GM21515 (cell line): ENCODE results near the gene CAP2.
"Not testable (repeated sequence)": the region's sequence is repeated elsewhere in the genome, so short reads cannot be mapped to it uniquely, and the experiment has no call there.

Source experiments
- ATAC-seq: cut with Tn5 transposase; IDR thresholded peaks from one replicate; pipeline ENCODE4 v1.9.1; 2021; ENCODE audit not compliant: unreplicated experiment

The CAP2 gene

GRCh38 chr6:17497535-17498095, 104.2 kb downstream of the CAP2 start:
- no peak for ATAC-seq

GRCh38 chr6:17501442-17501841, 108.0 kb downstream of the CAP2 start:
- no peak for ATAC-seq

- ATAC-seq, result no peak
Measured at GRCh38 chr6:17501982-17502704, 108.7 kb downstream of the CAP2 start.

DNA sequence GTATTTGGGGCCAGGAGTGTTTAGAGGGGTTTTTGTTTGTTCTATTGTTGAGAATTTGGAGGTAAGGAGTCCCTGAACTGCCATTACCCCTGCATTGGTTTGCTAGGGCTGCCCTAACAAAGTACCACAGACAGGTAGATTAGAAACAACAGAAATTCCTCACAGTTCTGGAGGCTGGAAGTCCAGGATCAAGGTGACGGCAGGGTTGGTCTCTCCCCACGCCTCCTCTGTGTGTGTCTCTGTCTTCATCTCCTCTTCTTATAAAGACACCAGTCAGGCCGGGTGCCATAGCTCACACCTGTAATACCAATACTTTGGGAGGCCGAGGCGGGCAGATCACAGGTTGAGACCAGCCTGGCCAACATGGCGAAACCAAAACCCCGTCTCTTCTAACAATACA, 109.7 kb downstream of the CAP2 start:
- ATAC-seq, result no peak

DNA sequence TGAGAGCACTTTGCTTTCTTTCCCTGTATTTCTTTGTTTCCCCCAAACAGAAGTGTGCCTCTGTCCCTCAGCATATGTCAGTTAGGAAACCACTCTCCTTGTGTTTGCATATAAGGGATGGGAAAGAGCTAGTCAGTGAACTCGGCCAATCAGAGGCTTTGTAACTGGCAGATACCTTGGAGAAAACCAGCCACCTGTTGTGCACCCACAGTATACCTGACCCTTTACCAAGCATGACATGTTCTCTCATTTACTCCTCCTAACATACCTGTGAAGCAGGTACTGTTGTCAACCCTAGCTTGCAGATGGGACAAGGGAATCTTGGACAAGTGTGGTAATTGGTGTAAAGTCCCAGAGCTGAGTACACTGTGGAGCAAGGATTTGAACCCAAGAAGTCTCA, 110.6 kb downstream of the CAP2 start:
- ATAC-seq, result no peak

GRCh38 chr6:17505062-17505476, 111.7 kb downstream of the CAP2 start:
- ATAC-seq, result no peak

GRCh38 chr6:17505767-17506280, 112.4 kb downstream of the CAP2 start:
- no peak for ATAC-seq

- no peak for ATAC-seq
Measured at GRCh38 chr6:17506531-17506930, 113.1 kb downstream of the CAP2 start.

DNA sequence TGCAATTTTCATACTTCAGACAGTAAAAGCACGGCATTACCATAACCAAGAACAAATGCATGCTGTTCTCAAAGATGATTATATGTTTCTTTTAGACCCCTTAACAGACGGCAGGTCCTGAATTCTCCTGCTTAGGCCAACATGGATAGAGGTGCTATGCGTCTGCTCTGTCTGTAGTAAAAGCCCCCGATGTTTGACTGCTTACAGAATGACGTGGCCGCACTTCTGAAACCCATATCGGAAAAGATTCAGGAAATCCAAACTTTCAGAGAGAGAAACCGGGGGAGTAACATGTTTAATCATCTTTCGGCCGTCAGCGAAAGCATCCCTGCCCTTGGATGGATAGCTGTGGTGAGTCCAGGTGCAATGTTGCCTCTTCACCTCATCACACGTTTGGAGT, 113.6 kb downstream of the CAP2 start:
- no peak for ATAC-seq

DNA sequence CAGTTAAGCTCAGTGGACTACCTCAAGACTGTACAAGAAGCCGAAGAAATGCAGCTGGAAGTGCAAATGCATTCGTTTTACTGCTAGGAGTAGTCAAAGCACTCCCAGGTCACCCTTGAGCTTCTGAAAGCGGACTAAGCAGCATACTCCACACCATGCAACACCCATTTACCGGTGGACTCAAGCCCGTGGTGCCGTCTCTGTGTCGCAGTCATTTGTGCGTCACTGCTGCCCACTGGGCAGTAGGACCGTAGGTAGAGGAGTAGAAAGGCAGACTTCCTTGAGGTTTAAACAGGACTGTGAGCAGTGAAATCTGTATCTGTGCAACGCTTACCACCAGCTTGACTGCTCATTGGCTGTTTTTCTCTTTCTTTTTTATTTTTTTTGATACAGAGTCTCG, 117.7 kb downstream of the CAP2 start:
- no peak for ATAC-seq

- ATAC-seq, result no peak
Measured at GRCh38 chr6:17511580-17511979, 118.2 kb downstream of the CAP2 start.

GRCh38 chr6:17519120-17519519, 125.7 kb downstream of the CAP2 start:
- ATAC-seq, result no peak

- no peak for ATAC-seq
Measured at GRCh38 chr6:17525637-17526036, 132.2 kb downstream of the CAP2 start.

- no peak for ATAC-seq
Measured at GRCh38 chr6:17527076-17527475, 133.7 kb downstream of the CAP2 start.

GRCh38 chr6:17530321-17530835, 137.0 kb downstream of the CAP2 start:
- ATAC-seq, result no peak

DNA sequence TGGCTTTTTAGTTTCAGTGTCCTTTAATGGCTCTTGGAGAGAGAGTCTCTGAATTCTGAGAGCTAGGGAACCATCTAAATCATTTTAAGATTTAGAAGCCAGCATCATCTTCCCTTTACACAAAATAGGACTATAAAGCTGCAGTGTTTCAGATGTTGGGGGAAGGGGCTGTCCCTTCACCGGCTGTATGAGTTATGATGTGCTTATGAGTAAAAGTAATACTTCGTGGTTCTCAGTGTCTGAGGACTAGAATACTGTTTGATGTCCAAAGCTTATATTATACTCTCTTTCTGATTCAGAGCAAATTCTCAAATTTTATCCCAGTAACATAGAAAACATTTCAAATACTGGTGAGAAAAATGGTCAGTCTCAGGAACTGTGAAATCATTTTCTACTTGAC, 143.2 kb downstream of the CAP2 start:
- ATAC-seq, result no peak

GRCh38 chr6:17542243-17542642, 148.8 kb downstream of the CAP2 start:
- ATAC-seq, result no peak

GRCh38 chr6:17545681-17546080, 152.3 kb downstream of the CAP2 start:
- ATAC-seq, result not testable (repeated sequence)

DNA sequence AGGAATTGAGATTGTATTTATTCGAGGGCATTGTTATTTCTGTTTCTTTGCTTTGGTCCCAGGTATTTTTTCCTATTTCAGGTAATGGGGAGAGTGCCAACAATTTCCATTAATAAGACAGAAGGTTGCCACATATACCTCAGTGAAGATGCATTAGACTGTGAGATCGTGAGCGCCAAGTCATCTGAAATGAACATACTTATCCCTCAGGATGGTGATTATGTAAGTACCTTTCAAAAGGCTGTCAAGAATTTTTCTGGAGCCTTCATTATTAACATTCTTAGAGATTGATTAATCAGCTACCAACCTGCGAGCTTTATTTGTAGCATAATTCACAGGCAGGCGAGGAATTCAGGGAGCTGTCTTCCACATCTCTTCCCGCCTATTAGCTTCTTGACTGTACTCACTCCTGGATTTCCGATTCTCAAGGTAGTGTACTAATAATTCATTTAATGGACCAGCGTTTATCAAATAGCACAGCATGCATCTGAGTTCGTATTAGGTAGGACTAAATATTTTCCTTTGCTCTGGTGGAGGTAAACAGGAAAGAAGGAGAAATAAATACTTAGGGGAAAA, 158.1 kb downstream of the CAP2 start:
- no peak for ATAC-seq

GRCh38 chr6:17552861-17553260, 159.5 kb downstream of the CAP2 start:
- no peak for ATAC-seq

GRCh38 chr6:17556014-17556413, 162.6 kb downstream of the CAP2 start:
- ATAC-seq, result no peak

DNA sequence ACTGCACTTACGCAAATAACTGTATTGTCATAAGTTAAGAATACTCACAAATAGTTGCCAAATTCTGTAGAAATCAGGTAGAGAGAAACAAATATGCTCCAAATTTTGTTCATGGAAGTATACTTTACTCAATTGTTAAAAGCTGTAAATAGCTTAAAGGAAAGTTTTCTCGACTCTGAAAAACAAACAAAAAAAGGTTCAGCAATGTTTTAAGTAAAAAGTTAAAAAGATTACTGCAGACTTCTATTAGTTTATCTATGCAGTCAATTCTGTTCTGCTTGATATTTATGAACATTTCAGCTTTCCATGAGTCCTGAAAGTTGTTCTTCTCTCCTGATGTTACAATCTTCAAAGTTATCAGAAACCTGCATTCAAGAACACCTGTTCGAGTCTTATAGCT, 169.2 kb downstream of the CAP2 start:
- no peak for ATAC-seq
